Stimulated activated CD8-positive, alpha-beta memory T cell treated with anti-CD3 and anti-CD28 coated beads, Interleukin-12 subunit alpha, Interleukin-12 subunit beta, amount 100 ng/mL, for 24 hours (primary cell): ENCODE results near the gene MAK.
"Not testable (repeated sequence)": the region's sequence is repeated elsewhere in the genome, so short reads cannot be mapped to it uniquely, and the experiment has no call there.

Experiments
- DNase-seq: peaks from one replicate; pipeline ENCODE4 v3.0.0-alpha.2; 2020; ENCODE audit errors: extremely low read depth

MAK gene

GRCh38 chr6:10779076-10779475 lies 59.3 kb downstream of the MAK start:
- DNase-seq = no peak

GRCh38 chr6:10778230-10778629 lies 60.1 kb downstream of the MAK start:
- DNase-seq = no peak

DNA sequence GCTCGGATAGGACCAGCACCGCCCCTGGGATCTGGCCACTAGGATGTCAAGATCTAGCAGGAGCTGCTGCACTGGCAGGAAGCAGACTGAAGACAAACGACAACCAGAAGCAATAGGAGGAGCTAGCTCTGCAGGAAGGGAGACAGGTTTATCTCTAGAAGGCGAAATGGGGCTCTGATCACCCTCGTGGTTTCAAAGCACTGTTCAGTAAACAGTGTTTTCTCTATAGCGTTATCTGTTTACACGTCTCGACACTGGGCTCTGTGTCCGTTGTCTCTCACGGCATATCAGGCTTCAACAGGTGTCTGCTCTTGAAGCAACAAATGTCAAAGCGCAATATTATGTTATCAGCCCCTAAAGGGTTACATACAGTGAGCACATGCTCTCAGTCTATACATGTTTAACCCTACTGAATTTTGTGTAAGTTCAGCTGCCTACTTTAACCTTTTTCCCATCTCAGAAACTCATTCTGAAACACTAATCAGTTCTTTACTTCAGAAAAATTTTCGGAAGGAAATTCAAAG lies 66.9 kb downstream of the MAK start:
- no peak for DNase-seq

DNA sequence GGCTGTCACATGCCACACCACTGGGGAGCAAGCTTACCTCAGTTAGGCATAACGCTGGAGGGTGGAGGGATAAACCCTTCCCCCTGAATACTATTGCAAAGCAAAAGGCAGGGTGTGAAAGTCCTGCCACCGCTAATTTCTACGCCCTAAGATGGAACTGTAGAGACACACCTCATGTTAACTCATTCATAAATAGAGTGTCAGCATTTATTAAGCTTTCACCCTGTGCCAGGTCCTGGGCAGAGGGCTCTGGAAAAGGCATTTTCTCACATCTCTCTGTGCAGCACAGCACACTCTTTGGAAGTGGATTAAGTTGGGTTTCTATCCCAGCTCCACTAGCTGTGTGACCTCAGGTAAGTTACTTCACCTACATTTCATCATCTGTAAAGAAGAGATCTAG lies 68.9 kb downstream of the MAK start:
- no peak for DNase-seq

DNA sequence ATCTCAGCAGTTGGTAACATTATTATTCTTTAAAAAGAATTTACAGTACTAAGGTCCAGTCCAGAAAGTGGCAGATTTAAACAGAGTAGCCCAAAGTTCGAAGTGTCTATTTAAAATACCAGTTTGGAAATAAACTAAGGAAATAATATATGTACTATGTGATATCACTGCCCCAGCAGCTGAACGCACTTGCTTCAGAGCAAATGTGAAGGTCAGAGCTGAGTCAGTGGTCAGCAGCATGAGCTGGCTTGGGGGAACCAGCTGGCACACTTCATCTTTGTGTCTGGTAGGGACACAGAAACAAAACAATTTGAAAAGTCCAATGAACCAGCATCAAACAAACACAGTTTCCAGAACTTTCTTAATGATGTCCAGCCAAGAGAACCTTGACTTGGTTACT lies 75.3 kb downstream of the MAK start:
- DNase-seq = no peak

DNA sequence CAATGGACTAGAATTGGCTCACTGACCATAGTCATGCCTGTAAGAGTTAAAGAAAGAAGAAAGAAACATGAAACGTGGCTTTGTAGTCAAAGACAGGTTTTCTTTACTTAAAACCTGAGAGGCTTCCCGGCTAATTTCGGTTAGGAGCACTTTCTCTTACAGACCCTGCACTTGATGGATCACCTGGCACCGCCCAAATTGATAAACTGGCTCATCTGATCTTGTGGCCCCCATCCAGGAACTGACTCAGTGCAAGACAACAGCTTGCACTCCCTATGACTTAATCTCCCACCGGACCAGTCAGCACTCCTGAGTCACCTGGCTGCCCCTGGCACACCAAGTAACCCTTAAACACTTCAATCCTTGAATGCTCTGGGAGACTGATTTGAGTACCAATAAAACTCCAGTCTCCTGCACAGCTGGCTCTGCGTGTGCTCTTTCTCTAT lies 78.4 kb downstream of the MAK start:
- no peak for DNase-seq

GRCh38 chr6:10759312-10759839 lies 79.0 kb downstream of the MAK start:
- no peak for DNase-seq

DNA sequence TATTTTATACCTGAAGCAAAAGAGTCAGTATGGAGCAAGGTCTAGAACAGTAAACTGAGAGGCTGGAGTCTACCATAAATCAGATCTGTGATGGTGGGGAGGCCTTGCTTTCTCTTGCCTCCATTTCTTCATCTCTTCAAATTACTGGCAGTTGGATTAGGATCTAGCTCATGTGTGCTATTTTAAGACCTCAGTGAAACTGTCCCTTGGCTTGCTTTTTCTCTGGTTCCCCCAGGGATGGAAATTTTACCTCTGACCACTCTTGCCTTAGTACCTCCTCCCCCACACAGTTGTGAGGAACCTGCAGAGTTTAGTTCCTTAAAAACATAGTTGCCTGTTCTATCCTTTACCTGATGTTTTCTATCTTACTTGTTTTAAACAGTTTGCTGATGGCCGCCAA lies 82.3 kb downstream of the MAK start:
- DNase-seq = no peak

DNA sequence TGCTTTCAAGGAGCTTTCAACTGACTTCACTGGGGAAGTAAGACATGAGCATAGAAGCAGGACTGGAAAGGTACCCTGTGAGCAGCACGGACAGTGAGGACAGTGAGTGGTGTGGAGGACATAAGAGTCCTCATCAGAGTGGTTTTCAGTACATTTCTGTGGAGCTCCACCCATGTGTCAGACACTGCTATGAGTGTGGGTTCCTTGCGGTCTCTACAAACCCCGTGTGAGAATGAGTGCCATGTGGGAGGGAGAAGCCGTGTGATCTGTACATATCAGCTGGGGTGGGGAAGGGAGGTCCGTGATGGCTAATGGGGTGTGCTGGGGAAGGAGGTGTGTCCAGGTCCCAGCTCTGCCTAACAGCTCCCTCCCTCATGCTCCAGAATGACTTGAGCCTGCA lies 86.6 kb downstream of the MAK start:
- not testable (repeated sequence) for DNase-seq

- not testable (repeated sequence) for DNase-seq
Observed at GRCh38 chr6:10750568-10750967, 87.8 kb downstream of the MAK start.

DNA sequence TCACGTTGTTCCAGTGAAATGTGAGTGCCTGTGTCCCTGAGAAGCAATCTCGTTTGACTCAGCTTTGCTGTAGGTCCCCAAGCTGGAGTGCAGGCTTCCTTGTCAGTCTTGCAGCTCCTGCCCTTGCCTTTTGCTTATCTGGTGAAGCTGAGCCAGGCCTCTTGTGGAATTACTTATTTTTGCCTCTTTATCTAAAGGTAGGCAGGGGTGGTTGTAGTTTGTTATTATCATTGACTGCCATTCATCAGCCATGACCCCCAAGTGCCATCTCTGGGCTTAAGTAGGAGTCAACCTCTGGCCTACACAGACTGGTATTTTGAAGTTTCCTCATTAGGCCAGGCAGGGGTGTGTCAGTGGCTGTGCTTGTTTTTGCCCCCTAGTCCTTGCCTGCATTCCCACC lies 88.6 kb downstream of the MAK start:
- DNase-seq = no peak

DNA sequence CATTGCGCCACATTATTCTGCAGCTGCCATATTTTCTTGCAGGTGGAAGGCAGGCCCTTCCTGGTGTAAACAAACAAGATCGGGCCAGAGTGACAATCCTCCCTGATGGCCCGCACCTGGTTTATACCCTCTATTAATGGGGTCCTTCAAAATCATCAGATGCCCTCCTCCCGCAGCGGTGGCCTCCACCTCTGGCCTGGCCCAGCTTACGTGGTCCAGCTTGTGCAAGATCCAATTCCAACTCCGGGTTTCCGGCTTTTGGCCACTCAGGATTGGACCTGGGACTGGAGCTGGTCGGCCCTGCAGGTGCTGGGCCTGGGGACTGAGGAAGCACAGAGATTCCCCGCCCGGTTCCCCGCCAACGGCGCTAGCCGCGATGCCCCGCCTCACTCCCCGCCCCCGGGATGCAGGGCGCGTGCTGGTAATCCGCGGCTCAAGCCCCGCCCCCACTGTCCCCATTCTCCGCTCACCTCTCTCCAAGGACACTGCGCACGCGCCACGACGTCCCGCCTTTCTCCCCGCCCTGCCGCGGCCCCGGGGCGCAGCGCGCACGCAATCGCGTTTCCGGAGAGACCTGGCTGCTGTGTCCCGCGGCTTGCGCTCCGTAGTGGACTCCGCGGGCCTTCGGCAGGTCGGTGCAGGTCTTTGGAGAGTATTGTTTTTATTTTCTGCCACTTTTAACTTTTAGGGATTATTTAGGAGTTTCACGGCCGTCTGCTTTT lies 90.9 kb downstream of the MAK start, which contains the start of gene TMEM14B:
Gene TMEM14B (plus strand): TSS at position 555 of the 722 bp plus-strand sequence. CDS start 1,441 bp downstream, outside the sequence.
- DNase-seq = peak; percentile 99

GRCh38 chr6:10746915-10747250 lies 91.5 kb downstream of the MAK start:
- DNase-seq = no peak

DNA sequence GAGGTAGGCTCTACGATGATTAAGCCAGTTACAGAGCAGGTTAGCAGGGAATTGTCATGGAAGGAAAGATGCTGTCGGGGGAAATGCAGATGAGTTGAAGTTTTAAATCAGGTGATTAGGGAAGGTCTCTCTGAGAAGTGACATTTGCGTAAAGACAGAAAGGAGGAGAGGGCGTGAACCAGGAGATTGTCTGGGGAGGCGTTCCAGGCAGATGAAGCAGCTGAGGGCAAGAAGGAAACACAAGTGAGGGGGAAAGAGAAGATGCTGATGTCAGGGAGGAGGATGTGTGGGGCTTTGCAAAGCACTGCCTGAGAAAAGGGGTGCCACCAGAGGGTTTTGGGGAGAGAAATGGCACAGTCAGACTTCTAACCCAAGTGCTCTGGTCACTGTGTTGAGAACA lies 93.2 kb downstream of the MAK start:
- DNase-seq = no peak

DNA sequence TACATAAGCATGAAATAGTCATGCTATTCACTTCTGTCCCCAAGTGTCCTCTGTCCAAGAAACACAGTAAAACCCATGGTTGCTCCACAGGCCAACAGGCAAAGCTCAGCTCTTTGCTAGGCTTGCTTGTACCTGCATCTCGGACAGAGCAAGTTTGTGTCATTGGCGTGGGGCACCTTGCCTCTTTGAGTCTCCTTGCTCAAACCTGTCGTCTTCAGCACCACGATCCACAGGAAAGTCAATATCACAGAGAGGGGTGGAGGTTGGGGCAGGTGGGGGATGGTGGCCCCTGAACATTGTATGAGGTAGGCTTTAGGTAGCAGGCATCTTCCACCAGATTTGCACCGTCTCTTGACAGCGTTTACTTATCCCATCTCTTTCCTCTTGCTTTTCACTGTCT lies 94.8 kb downstream of the MAK start:
- no peak for DNase-seq

- DNase-seq = no peak
Observed at GRCh38 chr6:10742251-10742650, 96.1 kb downstream of the MAK start.

DNA sequence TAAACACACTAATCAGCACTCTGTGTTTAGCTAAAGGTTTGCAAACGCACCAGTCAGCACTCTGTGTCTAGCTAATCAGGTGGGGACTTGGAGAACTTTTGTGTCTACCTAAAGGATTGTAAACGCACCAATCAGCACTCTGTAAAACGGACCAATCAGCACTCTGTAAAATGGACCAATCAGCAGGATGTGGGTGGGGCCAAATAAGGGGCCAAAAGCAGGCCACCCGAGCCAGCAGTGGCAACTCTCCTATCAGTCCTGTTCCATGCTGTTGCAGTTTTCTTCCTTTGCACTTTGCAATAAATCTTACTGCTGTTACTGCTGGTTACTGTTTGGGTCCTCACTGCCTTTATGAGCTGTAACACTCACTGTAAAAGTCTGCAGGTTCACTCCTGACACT lies 96.7 kb downstream of the MAK start:
- DNase-seq = not testable (repeated sequence)

GRCh38 chr6:10740061-10740460 lies 98.3 kb downstream of the MAK start:
- DNase-seq = no peak

- DNase-seq = no peak
Observed at GRCh38 chr6:10736731-10737130, 101.6 kb downstream of the MAK start.

DNA sequence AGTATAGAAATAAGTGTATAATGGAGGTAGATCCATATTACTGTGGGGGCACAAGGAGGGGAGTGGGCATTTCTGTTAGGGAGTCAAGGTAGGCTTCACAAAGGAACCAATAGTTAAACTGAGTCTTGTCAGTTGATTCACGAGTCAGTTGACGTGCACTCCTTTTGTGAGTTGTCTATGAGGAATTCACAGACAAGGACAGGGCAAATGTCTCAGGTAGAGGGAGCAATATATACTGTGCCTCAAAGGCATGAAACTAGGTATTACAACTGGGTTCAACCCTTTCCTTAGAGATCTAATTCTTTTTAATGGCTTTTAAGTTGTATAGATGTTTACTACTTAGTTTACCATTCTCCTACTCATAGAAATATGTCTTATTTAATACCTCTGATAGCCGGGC lies 104.5 kb downstream of the MAK start:
- no peak for DNase-seq

GRCh38 chr6:10733151-10733715 lies 105.1 kb downstream of the MAK start:
- no peak for DNase-seq

DNA sequence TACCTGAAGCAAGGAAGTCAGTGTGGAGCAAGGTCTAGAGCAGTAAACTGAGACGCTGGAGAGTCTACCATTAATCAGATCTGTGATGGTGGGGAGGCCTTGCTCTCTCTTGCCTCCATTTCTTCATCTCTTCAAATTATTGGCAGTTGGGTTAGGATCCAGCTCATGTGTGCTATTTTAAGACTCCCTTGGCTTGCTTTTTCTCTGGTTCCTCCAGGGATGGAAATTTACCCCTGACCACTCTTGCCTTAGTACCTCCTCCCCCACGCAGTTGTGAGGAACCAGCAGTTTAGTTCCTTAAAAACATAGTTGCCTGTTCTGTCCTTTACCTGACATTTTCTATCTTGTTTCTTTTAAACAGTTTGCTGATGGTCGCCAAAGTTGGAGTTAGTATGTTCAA lies 108.1 kb downstream of the MAK start:
- no peak for DNase-seq

DNA sequence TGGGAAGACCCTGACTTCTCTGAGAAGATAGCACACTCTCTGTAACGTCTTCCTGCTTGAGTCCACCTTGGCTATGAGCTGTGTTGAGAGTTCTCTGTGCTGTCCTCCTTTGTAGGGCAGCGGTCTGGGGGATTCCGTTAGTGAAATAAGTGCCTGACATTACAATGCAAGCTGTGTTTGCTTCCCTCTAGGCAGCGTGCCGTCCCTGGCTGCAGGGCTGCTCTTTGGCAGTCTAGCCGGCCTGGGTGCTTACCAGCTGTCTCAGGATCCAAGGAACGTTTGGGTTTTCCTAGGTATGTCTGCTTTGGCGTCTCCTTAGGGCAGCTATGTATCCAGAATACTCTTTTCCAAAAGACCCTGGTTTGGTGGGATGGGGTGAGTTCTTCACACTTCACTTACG lies 112.6 kb downstream of the MAK start:
- no peak for DNase-seq
